ENCODE measurements around the gene CMBL. TPM values are rescaled to one million over a fixed set of nuclear protein-coding genes. Genes with fewer than 3 reads are reported as not detected.

The CMBL gene
- total and polyA plus RNA-seq, 2 of the 13 experiments (the other 11 are each of a cell fraction or from before 2014, with no cell fraction given) = 11.5 to 17.0 TPM

DNA sequence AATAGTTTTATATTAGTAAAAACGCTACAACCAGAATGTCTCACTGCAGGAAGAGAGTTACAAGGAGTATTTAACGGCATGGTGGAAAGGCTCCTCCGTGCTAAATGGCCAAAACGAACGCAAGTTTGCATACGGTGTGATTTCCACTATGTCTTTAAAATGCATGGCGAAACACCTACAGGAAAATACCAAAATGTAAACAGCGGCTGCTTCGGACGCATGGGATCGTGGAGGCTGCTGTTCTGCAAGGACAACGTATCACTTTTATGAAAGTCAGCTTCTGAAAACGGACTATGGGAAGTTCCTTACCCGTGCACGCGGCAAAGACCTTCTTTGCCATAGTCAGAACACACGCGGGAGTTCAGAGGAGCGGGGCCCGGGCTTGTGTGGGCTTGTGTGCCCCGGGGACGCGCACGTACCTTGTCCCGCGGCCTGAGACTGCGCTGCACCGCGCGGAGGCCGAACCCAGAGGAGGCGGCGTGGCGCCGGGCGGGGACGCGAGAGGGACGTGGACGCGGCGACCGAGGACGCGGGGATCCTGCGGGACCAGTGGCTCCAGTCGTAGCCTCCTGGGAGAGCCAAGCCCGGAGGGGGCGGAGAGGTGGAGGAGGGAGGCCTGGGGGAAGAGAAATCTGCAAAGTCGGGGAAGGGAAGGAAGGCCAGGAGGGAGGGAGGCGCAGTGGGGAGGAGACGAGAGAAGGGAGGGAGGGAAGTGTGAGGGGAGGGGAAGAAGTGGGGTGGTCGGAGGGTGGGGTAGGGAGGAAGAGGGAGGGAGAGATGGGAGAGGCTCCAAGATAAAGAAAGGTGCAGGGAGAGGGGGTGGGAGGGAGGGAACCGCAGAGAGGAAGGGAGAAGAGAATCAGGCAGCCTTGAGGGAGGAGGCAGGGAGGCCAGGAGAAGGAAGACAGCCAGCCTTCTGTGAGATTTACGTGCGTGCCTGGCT lies at the start of gene CMBL (continued):
- TF ChIP-seq CBFB (CRISPR knock-in tag; IDR thresholded peaks at IDR 0.05) = no peak
- TF ChIP-seq, protein P1, sequence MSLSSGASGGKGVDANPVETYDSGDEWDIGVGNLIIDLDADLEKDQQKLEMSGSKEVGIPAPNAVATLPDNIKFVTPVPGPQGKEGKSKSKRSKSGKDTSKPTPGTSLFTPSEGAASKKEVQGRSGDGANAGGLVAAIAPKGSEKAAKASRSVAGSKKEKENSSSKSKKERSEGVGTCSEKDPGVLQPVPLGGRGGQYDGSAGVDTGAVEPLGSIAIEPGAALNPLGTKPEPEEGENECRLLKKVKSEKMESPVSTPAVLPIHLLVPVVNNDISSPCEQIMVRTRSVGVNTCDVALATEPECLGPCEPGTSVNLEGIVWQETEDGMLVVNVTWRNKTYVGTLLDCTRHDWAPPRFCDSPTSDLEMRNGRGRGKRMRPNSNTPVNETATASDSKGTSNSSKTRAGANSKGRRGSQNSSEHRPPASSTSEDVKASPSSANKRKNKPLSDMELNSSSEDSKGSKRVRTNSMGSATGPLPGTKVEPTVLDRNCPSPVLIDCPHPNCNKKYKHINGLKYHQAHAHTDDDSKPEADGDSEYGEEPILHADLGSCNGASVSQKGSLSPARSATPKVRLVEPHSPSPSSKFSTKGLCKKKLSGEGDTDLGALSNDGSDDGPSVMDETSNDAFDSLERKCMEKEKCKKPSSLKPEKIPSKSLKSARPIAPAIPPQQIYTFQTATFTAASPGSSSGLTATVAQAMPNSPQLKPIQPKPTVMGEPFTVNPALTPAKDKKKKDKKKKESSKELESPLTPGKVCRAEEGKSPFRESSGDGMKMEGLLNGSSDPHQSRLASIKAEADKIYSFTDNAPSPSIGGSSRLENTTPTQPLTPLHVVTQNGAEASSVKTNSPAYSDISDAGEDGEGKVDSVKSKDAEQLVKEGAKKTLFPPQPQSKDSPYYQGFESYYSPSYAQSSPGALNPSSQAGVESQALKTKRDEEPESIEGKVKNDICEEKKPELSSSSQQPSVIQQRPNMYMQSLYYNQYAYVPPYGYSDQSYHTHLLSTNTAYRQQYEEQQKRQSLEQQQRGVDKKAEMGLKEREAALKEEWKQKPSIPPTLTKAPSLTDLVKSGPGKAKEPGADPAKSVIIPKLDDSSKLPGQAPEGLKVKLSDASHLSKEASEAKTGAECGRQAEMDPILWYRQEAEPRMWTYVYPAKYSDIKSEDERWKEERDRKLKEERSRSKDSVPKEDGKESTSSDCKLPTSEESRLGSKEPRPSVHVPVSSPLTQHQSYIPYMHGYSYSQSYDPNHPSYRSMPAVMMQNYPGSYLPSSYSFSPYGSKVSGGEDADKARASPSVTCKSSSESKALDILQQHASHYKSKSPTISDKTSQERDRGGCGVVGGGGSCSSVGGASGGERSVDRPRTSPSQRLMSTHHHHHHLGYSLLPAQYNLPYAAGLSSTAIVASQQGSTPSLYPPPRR (CRISPR knock-in tag; IDR thresholded peaks at IDR 0.05; ENCODE audit: borderline replicate concordance) = no peak
- 0 out of 2 replicates have a peak, but pooled peaks have one; percentile 66 for TF ChIP-seq ZIK1 (CRISPR knock-in tag; IDR thresholded peaks at IDR 0.05; ENCODE audit: borderline replicate concordance, low read depth)
- TF ChIP-seq, protein P2, sequence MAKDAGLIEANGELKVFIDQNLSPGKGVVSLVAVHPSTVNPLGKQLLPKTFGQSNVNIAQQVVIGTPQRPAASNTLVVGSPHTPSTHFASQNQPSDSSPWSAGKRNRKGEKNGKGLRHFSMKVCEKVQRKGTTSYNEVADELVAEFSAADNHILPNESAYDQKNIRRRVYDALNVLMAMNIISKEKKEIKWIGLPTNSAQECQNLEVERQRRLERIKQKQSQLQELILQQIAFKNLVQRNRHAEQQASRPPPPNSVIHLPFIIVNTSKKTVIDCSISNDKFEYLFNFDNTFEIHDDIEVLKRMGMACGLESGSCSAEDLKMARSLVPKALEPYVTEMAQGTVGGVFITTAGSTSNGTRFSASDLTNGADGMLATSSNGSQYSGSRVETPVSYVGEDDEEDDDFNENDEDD (CRISPR knock-in tag; IDR thresholded peaks at IDR 0.05; ENCODE audit: borderline replicate concordance) = peak; percentile 62; the same call in 1 of the 2 replicates
- TF ChIP-seq FOXA1 (IDR thresholded peaks at IDR 0.05) = no peak
- peak; percentile 58 for TF ChIP-seq FOXA1 (CRISPR knock-in tag; IDR thresholded peaks at IDR 0.05)
- TF ChIP-seq ZEB1 (IDR thresholded peaks at IDR 0.05; ENCODE audit: insufficient replicate concordance, low read depth) = no peak
- TF ChIP-seq SIX1 (CRISPR knock-in tag; IDR thresholded peaks at IDR 0.05; ENCODE audit: borderline replicate concordance) = no peak
- TF ChIP-seq GTF3A (CRISPR knock-in tag; conservative IDR thresholded peaks at IDR 0.05) = no peak
- no peak for TF ChIP-seq ZNF256 (CRISPR knock-in tag; conservative IDR thresholded peaks at IDR 0.05)
- TF ChIP-seq CEBPG (CRISPR knock-in tag; IDR thresholded peaks at IDR 0.05) = no peak
- no peak for TF ChIP-seq HNF4A (CRISPR knock-in tag; IDR thresholded peaks at IDR 0.05)
- TF ChIP-seq, protein P3, sequence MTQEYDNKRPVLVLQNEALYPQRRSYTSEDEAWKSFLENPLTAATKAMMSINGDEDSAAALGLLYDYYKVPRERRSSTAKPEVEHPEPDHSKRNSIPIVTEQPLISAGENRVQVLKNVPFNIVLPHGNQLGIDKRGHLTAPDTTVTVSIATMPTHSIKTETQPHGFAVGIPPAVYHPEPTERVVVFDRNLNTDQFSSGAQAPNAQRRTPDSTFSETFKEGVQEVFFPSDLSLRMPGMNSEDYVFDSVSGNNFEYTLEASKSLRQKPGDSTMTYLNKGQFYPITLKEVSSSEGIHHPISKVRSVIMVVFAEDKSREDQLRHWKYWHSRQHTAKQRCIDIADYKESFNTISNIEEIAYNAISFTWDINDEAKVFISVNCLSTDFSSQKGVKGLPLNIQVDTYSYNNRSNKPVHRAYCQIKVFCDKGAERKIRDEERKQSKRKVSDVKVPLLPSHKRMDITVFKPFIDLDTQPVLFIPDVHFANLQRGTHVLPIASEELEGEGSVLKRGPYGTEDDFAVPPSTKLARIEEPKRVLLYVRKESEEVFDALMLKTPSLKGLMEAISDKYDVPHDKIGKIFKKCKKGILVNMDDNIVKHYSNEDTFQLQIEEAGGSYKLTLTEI (CRISPR knock-in tag; conservative IDR thresholded peaks at IDR 0.05) = no peak
- TF ChIP-seq TEAD3 (CRISPR knock-in tag; optimal IDR thresholded peaks at IDR 0.05; ENCODE audit: borderline replicate concordance) = peak; percentile 33
- no peak for TF ChIP-seq ZNF333 (CRISPR knock-in tag; IDR thresholded peaks at IDR 0.05; ENCODE audit: borderline replicate concordance)
- TF ChIP-seq KAT8 (CRISPR knock-in tag; IDR thresholded peaks at IDR 0.05) = peak; percentile 33; the same call in 1 of the 2 replicates
- TF ChIP-seq ZNF775 (CRISPR knock-in tag; IDR thresholded peaks at IDR 0.05; ENCODE audit: borderline replicate concordance) = no peak
- peak; percentile 87 for TF ChIP-seq DMAP1 (CRISPR knock-in tag; IDR thresholded peaks at IDR 0.05)
- TF ChIP-seq ZNF607 (CRISPR knock-in tag; IDR thresholded peaks at IDR 0.05; ENCODE audit: borderline replicate concordance) = peak; percentile 81

Measured in HepG2 (cell line).